Measurements from ENCODE around the gene ETV6. TPM values are rescaled to one million over a fixed set of nuclear protein-coding genes. Genes with fewer than 3 reads are reported as not detected.

ETV6 gene
- total RNA-seq, 2 experiments from 2014 or later = 28.5 to 30.2 TPM

- TF ChIP-seq CTCF (IDR thresholded peaks at IDR 0.05) = no peak
- no peak overlapping the region for H3K27ac Mint-ChIP-seq
- H3K4me3 ChIP-seq (ENCODE audit: low read length) = no peak overlapping the region
- H3K4me1 ChIP-seq (ENCODE audit: insufficient read depth, low read length) = no peaks in the 10 kb centered on the region
- no peaks in the 10 kb centered on the region for H3K27me3 ChIP-seq (ENCODE audit: control insufficient read depth in 1 of 2, insufficient read depth in 2 of 2, low read length in 2 of 2)
- H3K36me3 Mint-ChIP-seq (ENCODE audit: low read depth) = no peaks in the 10 kb centered on the region
- no peaks in the 10 kb centered on the region for H3K27me3 Mint-ChIP-seq
- H3K4me3 Mint-ChIP-seq = no peak overlapping the region
- DNase-seq = no peak
- ChIA-PET POLR2A (no interaction called here), CTCF (no interaction called here)
- no peaks in the 10 kb centered on the region for H3K9me3 ChIP-seq (ENCODE audit: control insufficient read depth in 1 of 2, insufficient read depth in 1 of 2, low read length in 2 of 2)
- H3K27ac ChIP-seq (ENCODE audit: low read depth in 1 of 2, low read length in 2 of 2) = no peak overlapping the region
- intact Hi-C loops (cut with DNase I, micrococcal nuclease) = no loop called here
- no peaks in the 10 kb centered on the region for H3K4me1 Mint-ChIP-seq (ENCODE audit: low read depth)
- no peaks in the 10 kb centered on the region for H3K9me3 Mint-ChIP-seq
- no peaks in the 10 kb centered on the region for H3K36me3 ChIP-seq (ENCODE audit: insufficient read depth, low read length)
- ATAC-seq (ENCODE audit: poor library complexity) = no peak
These were observed 266.6 kb downstream of the ETV6 start for GRCh38 chr12:11916113-11916512.

- H3K4me1 ChIP-seq (ENCODE audit: insufficient read depth, low read length) = no peaks in the 10 kb centered on the region
- H3K36me3 ChIP-seq (ENCODE audit: insufficient read depth, low read length) = no peaks in the 10 kb centered on the region
- intact Hi-C loops (cut with DNase I, micrococcal nuclease) = no loop called here
- no peaks in the 10 kb centered on the region for H3K36me3 Mint-ChIP-seq (ENCODE audit: low read depth)
- no peak overlapping the region for H3K27ac Mint-ChIP-seq
- H3K4me3 ChIP-seq (ENCODE audit: low read length) = no peak overlapping the region
- no peaks in the 10 kb centered on the region for H3K9me3 ChIP-seq (ENCODE audit: control insufficient read depth in 1 of 2, insufficient read depth in 1 of 2, low read length in 2 of 2)
- no peak overlapping the region for H3K27ac ChIP-seq (ENCODE audit: low read depth in 1 of 2, low read length in 2 of 2)
- ChIA-PET POLR2A (interaction anchor here (0.6 to 1.0 kb wide), 2 partner anchors 64 to 404 kb away, joined by 3 to 4 read pairs; no protein-coding TSS in a partner anchor), CTCF (no interaction called here)
- H3K4me1 Mint-ChIP-seq (ENCODE audit: low read depth) = no peaks in the 10 kb centered on the region
- H3K27me3 Mint-ChIP-seq = no peaks in the 10 kb centered on the region
- H3K9me3 Mint-ChIP-seq = no peaks in the 10 kb centered on the region
- no peaks in the 10 kb centered on the region for H3K27me3 ChIP-seq (ENCODE audit: control insufficient read depth in 1 of 2, insufficient read depth in 2 of 2, low read length in 2 of 2)
- ATAC-seq (ENCODE audit: poor library complexity) (no peak), DNase-seq (no peak)
- no peak overlapping the region for H3K4me3 Mint-ChIP-seq
- no peak for TF ChIP-seq CTCF (IDR thresholded peaks at IDR 0.05)
These were observed 267.3 kb downstream of the ETV6 start for GRCh38 chr12:11916771-11917170.

GRCh38 chr12:11917501-11917900, 268.0 kb downstream of the ETV6 start:
- H3K4me1 ChIP-seq (ENCODE audit: insufficient read depth, low read length) = no peaks in the 10 kb centered on the region
- ChIA-PET POLR2A (no interaction called here), CTCF (no interaction called here)
- H3K9me3 ChIP-seq (ENCODE audit: control insufficient read depth in 1 of 2, insufficient read depth in 1 of 2, low read length in 2 of 2) = no peaks in the 10 kb centered on the region
- no peak for TF ChIP-seq CTCF (IDR thresholded peaks at IDR 0.05)
- peaks cover 4% of the 10 kb centered on the region for H3K4me1 Mint-ChIP-seq (ENCODE audit: low read depth)
- no peak for DNase-seq
- ATAC-seq (ENCODE audit: poor library complexity) = no peak
- H3K4me3 Mint-ChIP-seq = no peak overlapping the region
- no peaks in the 10 kb centered on the region for H3K27me3 Mint-ChIP-seq
- no peaks in the 10 kb centered on the region for H3K36me3 Mint-ChIP-seq (ENCODE audit: low read depth)
- no peak overlapping the region for H3K27ac ChIP-seq (ENCODE audit: low read depth in 1 of 2, low read length in 2 of 2)
- no peaks in the 10 kb centered on the region for H3K9me3 Mint-ChIP-seq
- H3K27ac Mint-ChIP-seq = no peak overlapping the region
- no peak overlapping the region for H3K4me3 ChIP-seq (ENCODE audit: low read length)
- no peaks in the 10 kb centered on the region for H3K27me3 ChIP-seq (ENCODE audit: control insufficient read depth in 1 of 2, insufficient read depth in 2 of 2, low read length in 2 of 2)
- no peaks in the 10 kb centered on the region for H3K36me3 ChIP-seq (ENCODE audit: insufficient read depth, low read length)
- intact Hi-C loops (cut with DNase I, micrococcal nuclease) = no loop called here
